Epidermal melanocyte (primary cell): ENCODE measurements around the gene SPTBN2.
A peak's percentile ranks its signal among the peaks of the same experiment; 100 is the strongest.

ENCODE experiments used
- DNase-seq: peaks from one replicate; pipeline ENCODE4 v3.0.0; 2011; ENCODE audit warnings: low spot score; ENCODE audit not compliant: insufficient read length

The SPTBN2 gene

GRCh38 chr11:66686100-66686785, 42.8 kb downstream of the SPTBN2 start:
- DNase-seq, result no peak

- no peak for DNase-seq
These were observed 43.5 kb downstream of the SPTBN2 start for GRCh38 chr11:66685276-66686099.

DNA sequence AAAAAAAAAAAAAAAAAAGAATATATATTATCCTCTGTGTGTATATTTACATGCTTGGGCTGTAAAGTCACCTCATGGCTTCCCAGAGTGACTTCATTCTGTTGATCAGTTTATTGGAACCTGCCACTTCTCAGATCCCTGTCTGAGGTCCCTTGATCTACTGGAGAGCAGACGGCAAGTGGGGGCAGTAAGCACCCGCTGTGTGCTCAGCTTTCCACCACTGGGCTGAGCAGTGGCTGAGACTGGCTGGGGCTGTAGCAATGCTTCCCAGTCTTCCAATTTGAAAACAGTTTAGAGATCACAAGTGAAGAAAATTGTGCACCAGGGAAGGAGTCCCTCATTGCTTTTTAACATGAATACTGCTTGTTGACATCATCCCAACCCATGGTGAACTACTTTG, 44.4 kb downstream of the SPTBN2 start:
- no peak for DNase-seq

GRCh38 chr11:66683877-66684276, 45.1 kb downstream of the SPTBN2 start:
- DNase-seq, result no peak

- no peak for DNase-seq
These were observed 47.9 kb downstream of the SPTBN2 start for GRCh38 chr11:66680966-66681645.

GRCh38 chr11:66677599-66678375, 51.2 kb downstream of the SPTBN2 start, which contains the start of gene RBM4B:
RBM4B (minus strand) TSS chr11:66677887; CDS start chr11:66677079, 808 bp downstream.
- peak; percentile 90 for DNase-seq

- DNase-seq, result no peak
These were observed 52.0 kb downstream of the SPTBN2 start for GRCh38 chr11:66676931-66677598.

DNA sequence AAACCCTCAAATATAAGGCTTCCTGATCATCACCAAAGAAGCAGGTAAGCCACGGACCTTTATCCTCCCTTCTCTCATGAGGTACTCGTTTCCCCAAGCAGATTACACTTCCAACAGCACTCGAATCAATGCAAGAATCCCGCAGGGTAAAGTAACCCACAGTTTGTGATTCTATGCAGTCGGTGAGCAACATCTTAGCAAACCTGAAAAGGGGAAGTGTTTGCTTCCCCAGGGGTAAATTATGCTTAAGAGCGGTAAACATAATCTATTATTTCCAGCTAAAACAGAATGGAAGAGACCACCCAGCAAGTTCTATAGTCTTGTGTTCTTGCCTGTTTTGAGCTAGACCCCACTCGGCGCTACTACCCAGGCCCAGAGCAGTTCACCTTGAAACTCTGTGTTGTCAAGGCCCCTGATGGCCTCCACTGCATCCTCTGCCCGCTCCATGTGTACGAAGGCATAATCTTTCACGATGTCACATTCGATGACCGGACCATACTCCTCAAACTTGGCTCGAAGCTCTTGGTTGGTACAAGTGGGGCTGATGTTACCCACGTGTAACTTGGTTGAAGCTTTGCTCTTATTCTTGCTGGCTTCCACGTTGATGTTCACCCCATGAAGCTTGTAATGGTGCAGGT, 52.6 kb downstream of the SPTBN2 start:
- DNase-seq, result no peak

DNA sequence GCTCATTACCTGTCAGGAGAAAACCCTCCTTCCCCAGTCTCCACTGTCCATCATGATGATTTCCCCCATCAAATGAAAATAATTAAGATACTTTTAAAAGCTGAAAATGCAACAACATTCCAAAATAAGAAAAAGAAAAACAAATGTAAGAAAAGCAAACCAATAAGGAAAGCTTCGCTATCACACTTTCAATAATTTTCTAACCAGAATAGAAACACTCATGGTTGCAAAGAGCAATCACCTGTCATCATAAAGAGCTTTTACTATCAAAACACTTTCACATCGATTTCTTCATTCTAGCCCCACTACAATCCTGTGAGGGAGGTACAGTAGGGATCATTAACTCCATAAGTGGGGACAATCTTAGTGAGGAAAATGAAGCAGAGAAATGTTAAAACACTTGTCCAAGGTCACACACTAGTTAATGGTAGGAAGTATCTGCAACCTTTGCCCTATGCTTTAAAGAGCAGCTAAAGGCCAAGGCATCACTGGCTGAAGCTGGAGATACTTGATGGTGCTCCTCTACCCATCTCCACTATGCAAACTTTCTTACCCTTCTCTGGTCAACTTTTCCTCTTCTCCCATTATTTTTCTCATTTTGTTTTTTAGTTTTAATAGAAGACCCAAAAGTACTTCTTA, 53.9 kb downstream of the SPTBN2 start:
- no peak for DNase-seq

DNA sequence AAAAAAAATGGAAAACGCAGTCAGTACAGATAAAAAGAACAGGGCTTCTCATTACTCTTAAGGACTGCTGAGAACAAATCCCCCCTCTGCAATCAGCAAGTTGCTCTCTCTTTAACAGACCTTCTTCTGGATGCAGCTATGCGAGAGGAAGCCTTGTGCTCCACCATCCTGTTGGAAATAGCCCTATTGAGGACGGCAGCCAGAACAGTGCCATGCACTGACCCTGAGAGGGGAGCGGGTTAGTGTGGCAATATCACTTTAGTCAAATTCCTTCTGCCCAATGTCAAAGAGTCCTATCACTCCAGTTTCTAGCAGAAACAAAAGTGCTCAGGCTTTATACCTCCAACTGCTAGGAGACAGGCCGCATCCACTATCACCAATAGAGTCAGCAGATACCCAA, 58.2 kb downstream of the SPTBN2 start:
- DNase-seq, result no peak

DNA sequence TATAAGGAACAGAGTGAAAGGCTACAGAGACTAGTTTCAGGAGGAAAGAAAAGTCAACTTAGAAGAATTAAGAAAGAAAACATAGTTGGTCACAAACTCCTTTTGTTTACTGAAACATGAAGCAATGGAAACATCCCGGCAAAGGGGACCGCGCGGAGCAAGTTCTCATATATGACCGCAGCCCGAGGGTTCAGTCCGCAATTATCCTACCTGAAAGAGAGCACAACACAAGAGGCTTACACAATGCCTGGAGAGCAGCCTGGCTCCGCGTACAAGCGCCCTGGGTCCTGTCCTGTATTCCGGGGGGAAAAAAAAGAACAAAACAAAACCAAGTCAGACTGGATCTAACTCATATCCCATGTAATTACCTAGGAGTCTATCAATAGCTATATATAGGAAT, 63.6 kb downstream of the SPTBN2 start:
- DNase-seq, result no peak

DNA sequence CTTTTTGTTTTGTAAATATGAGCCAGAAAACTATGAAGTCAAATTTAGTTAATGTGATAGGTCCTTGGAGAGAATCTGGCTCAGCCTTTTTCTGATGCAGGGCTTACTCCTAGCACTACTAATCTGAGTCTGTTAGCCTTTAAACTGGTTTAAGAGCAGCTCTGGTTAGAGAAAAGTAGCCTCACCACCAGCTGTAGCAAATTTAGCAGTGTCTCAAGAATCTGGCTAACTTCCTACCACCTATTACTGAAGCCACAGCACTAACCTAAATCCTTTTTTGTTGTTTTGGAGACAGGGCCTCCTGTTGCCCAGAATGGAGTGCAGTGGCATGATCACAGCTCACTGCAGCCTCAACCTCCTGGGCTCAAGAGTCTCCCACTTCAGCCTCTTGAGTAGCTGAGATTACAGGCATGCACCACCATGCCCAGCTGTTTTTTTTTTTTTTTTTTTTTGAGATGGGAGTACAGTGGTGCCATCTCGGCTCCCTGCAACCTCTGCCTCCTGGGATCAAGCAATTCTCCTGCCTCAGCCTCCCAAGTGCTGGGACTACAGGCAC, 65.2 kb downstream of the SPTBN2 start:
- DNase-seq, result no peak

GRCh38 chr11:66659763-66660162, 69.3 kb downstream of the SPTBN2 start:
- DNase-seq, result no peak

GRCh38 chr11:66653123-66653522, 75.9 kb downstream of the SPTBN2 start:
- DNase-seq, result no peak

DNA sequence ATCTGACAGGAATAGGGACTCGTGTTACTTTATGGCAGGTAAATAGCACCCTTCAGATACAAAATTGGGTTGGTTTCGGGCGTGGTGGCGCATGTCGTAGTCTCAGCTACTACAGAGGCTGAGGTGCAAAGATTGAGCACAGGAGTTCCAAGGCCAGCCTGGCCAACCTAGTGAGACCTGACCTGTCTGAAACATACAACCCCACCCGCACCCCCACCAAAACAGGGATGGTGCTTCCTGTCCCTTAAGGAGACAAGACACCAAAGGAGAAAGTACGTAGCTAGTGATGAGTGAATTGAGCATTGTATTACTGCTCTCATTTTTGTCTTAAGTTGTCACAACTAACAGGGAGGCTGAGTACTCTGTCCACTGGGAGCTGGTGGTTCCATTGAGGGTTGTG, 76.4 kb downstream of the SPTBN2 start:
- no peak for DNase-seq

DNA sequence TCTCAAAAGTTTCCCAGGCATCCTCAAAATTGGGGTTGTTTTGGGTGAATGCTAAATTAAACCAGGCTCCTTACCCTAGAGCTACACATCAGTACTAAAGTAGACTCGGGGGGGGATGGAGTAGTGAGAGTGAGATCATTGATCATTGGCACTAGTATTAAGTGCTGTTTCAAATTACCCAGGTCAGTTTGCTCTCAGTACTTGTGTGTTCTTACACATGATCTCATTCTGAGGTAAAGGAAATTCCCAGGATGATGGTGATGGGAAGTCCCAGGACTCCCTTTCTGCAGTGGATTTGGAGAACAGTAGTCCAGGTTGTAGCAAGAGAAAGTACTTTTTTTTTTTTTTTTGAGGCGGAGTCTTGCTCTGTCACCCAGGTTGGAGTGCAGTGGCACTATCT, 78.0 kb downstream of the SPTBN2 start:
- DNase-seq, result no peak

GRCh38 chr11:66649903-66650302, 79.1 kb downstream of the SPTBN2 start:
- no peak for DNase-seq

GRCh38 chr11:66646828-66647227, 82.2 kb downstream of the SPTBN2 start:
- no peak for DNase-seq

DNA sequence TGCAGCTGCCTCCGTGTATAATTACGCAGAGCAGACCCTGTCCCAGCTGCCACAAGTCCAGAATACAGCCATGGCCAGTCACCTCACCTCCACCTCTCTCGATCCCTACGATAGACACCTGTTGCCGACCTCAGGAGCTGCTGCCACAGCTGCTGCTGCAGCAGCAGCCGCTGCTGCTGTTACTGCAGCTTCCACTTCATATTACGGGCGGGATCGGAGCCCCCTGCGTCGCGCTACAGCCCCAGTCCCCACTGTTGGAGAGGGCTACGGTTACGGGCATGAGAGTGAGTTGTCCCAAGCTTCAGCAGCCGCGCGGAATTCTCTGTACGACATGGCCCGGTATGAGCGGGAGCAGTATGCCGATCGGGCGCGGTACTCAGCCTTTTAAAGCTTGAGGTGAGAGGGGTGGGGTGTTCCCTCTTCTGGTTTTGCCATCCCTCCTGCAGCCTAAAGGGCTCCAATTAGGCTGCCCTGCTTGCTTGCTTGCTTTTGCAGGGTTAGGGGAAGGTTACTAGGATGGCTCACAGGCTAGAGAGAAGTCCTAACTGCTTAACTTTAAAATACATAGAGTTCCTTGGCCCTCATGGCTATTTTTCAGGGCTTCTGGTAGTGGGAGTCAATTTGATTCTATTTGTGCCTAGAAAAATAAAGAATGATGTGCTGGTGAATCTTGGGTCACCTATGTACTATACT, 85.1 kb downstream of the SPTBN2 start:
- no peak for DNase-seq
